Left ventricle myocardium inferior (tissue), 1 donor: ENCODE data around the gene GALNT16. TPM values are rescaled to one million over a fixed set of nuclear protein-coding genes. Genes with fewer than 3 reads are reported as not detected.

Source experiments
- DNase-seq: peaks from one replicate; pipeline ENCODE4 v3.0.0-alpha.2; 2020
- H3K27ac ChIP-seq: fragments of 200-600 bp; replicated peaks from 2 replicates; pipeline ENCODE4 v1.8.0; 2021
- H3K27me3 ChIP-seq: fragments of 200-600 bp; 2 replicates; pipeline ENCODE4 v1.8.0; 2021; ENCODE audit warnings: low read depth
- H3K36me3 ChIP-seq: fragments of 200-600 bp; 2 replicates; pipeline ENCODE4 v1.8.0; 2021
- H3K4me1 ChIP-seq: fragments of 200-600 bp; 2 replicates; pipeline ENCODE4 v1.8.0; 2021
- H3K4me3 ChIP-seq: fragments of 200-600 bp; 2 replicates; pipeline ENCODE4 v1.8.0; 2021; ENCODE audit warnings: mild to moderate bottlenecking, moderate library complexity
- H3K9me3 ChIP-seq: fragments of 200-600 bp; replicated peaks from 2 replicates; pipeline ENCODE4 v1.8.0; 2021
- intact Hi-C: fragments of 100-400 bp; cut with micrococcal nuclease; formaldehyde crosslinking; loops from one replicate; pipeline ENCODE4 v1.11.0; 2022
- total RNA-seq: library from RNA; stranded (reverse); fragmentation: NEBNext Ultra II Directional; extraction: Animal tissue kit (Norgen Biotek cat#: 25700); gene quantifications from one replicate; pipeline ENCODE4 v1.2.1, GENCODE V29; 2021
- TF ChIP-seq, protein P1 (sequence below): fragments of 200-600 bp; IDR thresholded peaks from 2 replicates; pipeline ENCODE4 v1.8.0; 2021; ENCODE audit warnings: antibody characterized with exemption, mild to moderate bottlenecking, borderline replicate concordance
- donor health status: DM: no; HTN: yes; CAD: no; lungs with severe emphysema.

The GALNT16 gene
- total RNA-seq, 1 donor from 2014 or later = 70.5 TPM

DNA sequence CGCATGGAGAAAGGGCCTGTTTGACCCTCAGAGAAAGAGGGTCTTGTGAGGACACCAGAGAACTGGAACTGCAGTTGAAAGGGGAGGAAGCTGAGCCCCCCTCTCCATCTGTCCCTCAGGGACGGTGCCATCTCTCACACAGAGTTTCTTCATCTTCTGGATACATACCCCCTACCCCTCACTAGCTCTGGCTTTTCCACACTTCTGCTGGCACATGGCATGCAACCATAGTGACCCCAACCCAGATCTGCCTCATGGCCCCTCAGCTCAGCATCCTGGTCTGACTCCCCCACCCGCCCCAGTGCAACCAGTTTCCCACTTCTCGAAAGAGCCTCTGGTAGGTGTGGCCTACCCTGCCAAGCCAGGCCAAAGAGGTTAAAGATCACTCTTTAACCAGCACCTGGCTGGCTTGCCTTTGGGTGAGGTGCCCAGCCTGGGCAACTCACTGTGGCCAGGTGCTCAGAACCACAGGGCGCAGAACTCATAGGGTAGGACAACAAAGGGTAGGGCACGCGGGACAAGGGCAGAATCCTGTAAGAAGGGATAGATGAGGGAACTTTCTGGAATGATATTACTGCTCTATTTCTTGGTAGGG, 25.8 kb downstream of the GALNT16 start:
- no peaks in the 10 kb centered on the region for H3K27me3 ChIP-seq
- no peaks in the 10 kb centered on the region for H3K9me3 ChIP-seq
- intact Hi-C loops = no loop called here
- no peak for DNase-seq
- H3K36me3 ChIP-seq = no peaks in the 10 kb centered on the region
- peak overlapping the region; percentile 73 for H3K27ac ChIP-seq
- H3K4me1 ChIP-seq = peaks cover 79% of the 10 kb centered on the region
- no peak overlapping the region for H3K4me3 ChIP-seq
- TF ChIP-seq, protein P1, sequence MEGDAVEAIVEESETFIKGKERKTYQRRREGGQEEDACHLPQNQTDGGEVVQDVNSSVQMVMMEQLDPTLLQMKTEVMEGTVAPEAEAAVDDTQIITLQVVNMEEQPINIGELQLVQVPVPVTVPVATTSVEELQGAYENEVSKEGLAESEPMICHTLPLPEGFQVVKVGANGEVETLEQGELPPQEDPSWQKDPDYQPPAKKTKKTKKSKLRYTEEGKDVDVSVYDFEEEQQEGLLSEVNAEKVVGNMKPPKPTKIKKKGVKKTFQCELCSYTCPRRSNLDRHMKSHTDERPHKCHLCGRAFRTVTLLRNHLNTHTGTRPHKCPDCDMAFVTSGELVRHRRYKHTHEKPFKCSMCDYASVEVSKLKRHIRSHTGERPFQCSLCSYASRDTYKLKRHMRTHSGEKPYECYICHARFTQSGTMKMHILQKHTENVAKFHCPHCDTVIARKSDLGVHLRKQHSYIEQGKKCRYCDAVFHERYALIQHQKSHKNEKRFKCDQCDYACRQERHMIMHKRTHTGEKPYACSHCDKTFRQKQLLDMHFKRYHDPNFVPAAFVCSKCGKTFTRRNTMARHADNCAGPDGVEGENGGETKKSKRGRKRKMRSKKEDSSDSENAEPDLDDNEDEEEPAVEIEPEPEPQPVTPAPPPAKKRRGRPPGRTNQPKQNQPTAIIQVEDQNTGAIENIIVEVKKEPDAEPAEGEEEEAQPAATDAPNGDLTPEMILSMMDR = no peak

DNA sequence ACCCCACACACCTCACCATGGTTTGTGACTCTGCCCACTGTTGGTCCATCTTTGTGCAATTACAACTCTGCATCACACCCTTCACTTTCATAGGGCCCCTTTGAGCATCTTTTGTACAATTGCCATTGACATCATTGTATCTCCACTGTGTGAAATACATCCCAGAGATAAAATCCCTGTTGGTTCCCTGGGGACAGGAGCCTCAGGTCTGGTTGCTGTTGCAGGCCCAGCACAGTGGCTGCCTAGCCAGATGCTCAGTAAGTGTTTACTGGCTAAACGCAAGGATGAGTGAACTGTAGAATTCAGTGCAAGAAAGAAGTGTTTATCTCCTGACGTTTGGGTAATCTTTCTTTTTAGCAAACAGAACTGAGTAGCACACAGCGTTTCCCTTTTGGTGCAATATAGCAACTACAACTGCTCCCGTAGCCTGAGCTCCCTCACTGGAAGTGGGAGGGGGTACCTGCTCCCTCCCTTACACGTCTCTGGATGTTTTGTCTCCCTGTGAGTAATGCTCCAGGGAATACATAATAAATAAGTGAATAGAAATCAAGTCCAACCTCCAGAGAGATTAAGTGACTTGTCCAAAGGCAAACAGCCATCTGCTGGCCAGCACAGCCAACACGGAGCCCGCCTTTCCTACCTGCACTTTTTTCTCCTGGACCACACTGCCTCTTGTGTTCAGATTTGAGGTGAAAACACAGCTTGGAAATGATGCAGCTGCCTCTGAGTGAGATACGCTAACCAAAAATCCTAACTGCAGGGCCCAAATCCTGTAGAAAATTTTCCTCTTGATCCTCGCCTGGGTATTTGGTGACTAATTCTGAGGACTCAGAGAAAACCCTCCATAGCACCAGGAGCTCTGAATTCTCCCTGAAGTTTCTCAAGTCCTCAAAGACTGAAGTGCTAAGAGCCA, 27.4 kb downstream of the GALNT16 start:
- no peaks in the 10 kb centered on the region for H3K36me3 ChIP-seq
- H3K9me3 ChIP-seq = no peaks in the 10 kb centered on the region
- H3K27ac ChIP-seq = peak overlapping the region; percentile 73
- no peaks in the 10 kb centered on the region for H3K27me3 ChIP-seq
- intact Hi-C loops = no loop called here
- TF ChIP-seq, protein P1 = no peak
- H3K4me1 ChIP-seq = peaks cover 79% of the 10 kb centered on the region
- H3K4me3 ChIP-seq = no peak overlapping the region
- DNase-seq = no peak

DNA sequence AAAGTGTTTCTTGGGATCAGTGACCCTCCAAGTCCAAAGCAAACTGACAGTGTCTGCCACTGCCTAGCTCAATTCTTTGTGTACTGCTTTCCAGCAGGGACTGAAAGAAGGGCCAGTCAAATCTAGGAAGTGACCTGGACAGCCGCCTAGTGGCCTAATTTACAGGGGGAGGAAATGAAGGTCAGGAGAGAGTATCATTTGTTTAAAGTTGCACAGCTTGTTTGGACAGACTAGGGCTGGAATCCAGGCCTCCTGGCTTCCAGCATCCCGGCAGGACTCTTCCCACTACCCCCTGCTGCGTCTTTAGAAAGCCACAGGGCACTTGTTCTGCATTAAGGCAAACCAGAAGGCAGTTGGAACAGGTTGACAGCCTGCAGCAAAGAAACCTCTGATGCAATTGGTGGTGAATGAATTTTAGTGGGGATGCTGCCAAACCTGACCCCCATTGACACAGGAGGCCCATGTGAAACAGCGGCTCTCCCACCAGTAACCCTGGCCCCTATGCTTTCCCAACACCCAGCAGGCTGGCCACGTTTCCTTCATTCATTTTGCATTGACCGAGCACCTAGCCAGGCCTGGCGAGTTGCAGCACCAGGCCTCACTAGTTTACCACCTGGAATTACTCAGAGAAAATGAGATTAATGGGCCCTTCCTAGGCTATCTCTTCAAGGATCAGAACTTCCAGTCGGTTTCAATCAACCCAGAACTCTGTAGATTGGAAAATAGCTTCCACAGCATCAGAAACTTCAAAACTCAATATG, 28.2 kb downstream of the GALNT16 start:
- intact Hi-C loops = no loop called here
- TF ChIP-seq, protein P1 = peak; percentile 64
- peaks cover 86% of the 10 kb centered on the region for H3K4me1 ChIP-seq
- H3K27me3 ChIP-seq = no peaks in the 10 kb centered on the region
- no peaks in the 10 kb centered on the region for H3K9me3 ChIP-seq
- H3K27ac ChIP-seq = peak overlapping the region; percentile 73
- DNase-seq = peak; percentile 37
- H3K36me3 ChIP-seq = no peaks in the 10 kb centered on the region
- no peak overlapping the region for H3K4me3 ChIP-seq

DNA sequence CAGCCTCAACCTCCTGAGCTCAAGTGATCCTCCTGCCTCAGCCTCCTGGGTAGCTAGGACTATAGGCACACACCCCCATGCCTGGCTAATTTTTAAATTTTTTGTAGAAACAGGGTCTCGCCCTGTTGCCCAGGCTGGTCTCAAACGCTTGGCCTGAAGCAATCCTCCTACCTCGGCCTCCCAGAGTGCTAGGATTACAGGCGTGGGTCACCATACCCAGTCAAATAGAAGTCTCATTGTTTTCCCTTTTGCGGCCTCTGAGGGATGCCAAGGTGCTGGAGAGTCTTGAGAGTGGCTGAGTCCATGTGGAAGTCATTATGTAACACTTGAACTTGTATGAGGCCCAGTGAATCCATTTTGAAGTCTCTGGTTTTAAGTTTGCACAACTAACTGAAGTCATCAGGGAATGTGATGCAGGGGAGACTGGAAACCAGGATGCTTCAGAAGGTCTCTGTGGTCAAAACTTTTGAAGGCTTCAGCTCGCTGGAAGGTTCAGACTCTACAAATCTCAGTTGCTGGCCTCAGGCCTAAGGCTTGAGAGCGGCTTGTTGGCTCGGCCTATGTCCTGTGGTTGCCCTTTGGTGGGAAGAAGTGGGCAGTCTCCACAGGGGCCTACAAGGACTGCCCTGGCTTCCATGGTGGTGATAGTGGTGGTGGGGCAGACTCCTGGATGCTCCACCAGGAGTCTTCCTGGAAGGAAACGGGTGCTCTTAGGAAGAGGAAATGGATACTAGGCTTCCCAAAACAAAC, 29.2 kb downstream of the GALNT16 start:
- H3K27me3 ChIP-seq = no peaks in the 10 kb centered on the region
- no peak overlapping the region for H3K4me3 ChIP-seq
- H3K27ac ChIP-seq = peak overlapping the region; percentile 73
- H3K36me3 ChIP-seq = no peaks in the 10 kb centered on the region
- TF ChIP-seq, protein P1 = no peak
- intact Hi-C loops = no loop called here
- no peaks in the 10 kb centered on the region for H3K9me3 ChIP-seq
- DNase-seq = no peak
- H3K4me1 ChIP-seq = peaks cover 88% of the 10 kb centered on the region
